Caki2 (cell line): ENCODE data around the gene TBC1D9B. TPM values are rescaled to one million over a fixed set of nuclear protein-coding genes. Genes with fewer than 3 reads are reported as not detected.

ENCODE experiments used
- DNase-seq: peaks from one replicate; pipeline ENCODE4 v3.0.0-alpha.2; 2015; ENCODE audit warnings: low read depth
- in situ Hi-C: cut with HindIII; loops from 2 replicates; pipeline ENCODE4 v1.10.0; 2016; ENCODE audit warnings: low sequenced_read_pairs, low pct_unique_long_range_greater_than_20kb, mixed read lengths
- total RNA-seq: library from RNA; depleted of rRNA; stranded (reverse); fragments of >200 nt; shearing (Covaris generic); gene quantifications from 2 replicates; pipeline ENCODE4 v1.2.3, GENCODE V29; 2014; ENCODE audit warnings: low replicate concordance

TBC1D9B gene
- total RNA-seq, 1 experiment from 2014 or later: 87.3 TPM

DNA sequence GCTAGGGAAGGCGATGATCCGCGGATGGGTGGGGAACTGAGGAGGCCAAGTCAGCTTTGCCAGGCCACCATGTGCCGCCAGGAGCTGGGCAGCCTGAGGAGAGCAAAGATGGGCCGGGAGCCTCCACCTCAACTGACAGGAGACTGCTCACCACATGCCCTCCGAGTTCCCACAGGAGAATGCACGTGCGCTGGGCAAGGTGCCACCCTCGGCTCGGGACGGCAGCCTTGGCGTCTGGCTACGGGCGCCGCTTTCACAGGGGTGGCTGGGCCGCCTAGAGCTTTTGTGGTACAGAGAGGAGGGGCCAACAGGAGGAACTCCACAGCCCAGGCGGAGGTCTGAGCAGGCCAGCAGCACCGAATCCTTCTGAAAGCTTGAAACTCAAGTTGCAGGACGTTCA lies 5.3 kb upstream of the TBC1D9B start:
- no peak for DNase-seq
- in situ Hi-C loops: no loop called here

DNA sequence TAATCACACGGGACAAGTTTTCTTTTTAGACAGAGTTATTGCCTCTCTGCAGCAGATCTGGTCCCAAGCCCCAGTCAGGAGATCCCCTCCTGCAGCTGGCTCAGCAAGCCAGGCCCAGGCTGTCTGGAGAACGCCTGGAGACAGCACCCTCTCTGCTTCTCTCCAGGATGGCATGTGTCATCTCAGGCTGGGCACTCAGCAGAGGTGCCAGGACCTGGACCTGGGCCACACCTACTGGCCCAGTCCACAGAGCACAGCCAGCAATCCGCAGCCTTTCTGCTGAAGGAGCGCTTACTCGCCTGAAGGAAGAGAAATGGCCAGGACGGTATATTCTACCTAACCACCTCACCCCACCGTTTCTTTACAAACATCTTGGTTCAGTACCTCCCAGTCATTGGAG lies 4.7 kb upstream of the TBC1D9B start:
- in situ Hi-C loops: no loop called here
- no peak for DNase-seq

DNA sequence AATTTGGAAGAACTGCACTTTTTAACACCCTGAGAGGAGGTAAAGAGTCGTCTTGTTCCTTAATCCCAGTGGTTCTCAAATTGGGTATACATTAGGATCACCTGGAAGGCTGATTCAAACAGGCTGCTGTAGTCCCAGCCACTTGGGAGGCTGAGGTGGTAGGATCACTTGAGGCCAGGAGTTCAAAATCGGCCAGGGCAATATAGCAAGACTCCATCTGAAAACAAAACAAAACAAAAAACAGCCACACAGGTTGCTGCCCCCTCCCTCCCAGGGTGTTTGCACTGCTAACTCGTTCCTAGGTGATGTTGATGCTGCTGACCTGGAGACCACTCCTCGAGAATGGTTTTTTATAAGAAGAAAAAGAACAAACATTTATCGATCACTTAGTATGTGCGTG lies 1.5 kb upstream of the TBC1D9B start:
- in situ Hi-C loops: no loop called here
- no peak for DNase-seq

DNA sequence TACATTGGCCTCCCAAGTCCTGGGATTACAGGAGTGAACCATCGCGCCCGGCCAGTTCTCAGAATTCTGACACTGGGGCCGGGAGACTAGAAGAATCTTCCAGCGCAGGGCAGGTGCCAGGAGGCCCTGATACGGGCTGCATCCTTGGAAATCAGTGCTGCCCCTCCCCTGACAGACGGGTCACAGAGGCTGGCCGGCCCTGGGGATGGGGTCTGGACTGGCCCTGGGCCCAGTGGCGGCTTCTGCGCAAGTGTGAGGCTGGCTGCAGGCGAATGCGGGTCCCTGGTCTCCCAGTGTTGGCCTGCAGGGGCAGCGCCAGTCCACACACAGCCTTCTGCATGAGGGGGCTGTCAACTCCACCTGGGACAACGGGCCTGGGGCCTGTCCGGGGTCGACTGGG lies 831 bp upstream of the TBC1D9B start:
- in situ Hi-C loops: no loop called here

DNA sequence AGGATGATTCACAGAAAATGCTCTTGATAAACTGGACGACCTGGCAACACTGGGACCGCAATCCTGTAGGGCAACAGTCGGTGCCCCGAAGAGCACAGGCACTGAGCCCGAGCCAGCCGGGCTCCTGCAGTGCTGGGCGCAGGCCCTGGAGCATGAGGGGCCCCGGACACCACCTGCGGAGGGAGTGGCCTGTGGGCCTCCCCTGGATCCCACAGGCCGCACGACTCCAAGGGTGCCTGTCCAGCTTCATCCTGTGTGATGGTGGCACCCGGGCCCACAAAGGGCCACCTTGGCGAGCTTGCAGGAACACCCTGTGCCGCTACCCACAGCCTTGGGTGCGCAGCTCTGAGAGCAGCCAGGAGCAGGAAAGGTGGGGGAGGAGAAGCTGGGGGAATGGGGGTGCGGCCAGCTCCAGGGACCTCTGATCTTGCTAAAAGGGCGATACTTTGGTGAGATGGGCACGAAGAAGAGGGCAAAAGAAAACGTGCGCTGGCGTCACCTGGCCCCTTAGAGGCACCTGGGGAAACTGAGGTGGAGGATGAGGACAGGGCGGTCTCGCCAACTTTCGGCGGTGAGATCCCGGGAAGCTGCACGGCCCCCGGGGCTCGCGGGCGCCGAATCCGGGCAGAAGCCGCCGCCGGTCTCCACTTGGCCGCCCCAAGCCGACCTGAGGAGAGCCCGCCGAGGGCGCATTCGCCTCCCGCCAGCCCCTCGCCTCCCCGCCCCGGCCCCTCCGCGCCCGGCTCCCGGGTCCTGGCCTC lies 722 bp downstream of the TBC1D9B start:
- in situ Hi-C loops: no loop called here
- peak; percentile 38 for DNase-seq

More for the DNA sequence above, 831 bp upstream of the TBC1D9B start:
- DNase-seq: no peak

DNA sequence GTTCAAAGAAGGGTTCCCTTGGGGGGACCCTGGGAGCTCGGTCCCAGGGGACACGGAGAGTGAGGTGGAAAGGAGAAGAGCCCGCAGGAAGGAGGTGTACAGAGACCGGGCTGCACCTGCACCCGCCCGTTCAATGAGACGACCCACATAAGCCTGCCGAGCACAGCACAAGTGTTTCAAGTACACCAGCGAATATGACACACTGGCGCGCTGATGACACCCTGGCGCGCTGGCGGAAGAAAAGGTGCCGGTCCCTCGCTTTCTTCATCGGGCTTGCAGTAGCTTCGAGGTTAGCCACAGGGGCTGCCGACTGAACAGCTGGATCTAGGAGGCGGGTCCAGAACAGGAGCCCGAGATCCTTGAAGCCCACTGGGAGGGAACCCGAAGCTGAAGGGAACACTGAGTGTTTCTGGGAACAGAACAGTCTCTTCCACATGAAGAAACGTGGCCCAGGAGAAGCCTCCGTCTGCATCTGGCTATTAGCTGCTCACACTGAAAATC lies 1.4 kb downstream of the TBC1D9B start:
- in situ Hi-C loops: no loop called here
- no peak for DNase-seq

DNA sequence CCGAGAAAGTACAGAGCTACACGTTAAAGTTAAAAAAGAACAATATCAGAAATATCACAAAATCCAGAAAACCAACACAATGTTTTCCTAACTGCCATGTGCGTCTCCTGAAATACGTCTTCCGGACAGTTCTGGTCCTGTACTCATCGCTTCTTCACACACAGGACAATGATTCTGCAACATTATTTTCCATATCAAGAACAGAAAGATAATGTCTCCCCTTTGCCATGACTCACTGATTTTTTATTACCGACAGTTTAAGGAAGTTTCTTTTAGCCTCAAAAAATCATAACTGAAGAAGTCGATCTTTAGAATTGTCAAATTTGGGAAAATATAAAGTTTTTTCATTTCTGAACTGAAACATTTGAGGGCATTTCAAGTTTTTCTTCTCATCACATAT lies 2.5 kb downstream of the TBC1D9B start:
- no peak for DNase-seq
- in situ Hi-C loops: no loop called here

DNA sequence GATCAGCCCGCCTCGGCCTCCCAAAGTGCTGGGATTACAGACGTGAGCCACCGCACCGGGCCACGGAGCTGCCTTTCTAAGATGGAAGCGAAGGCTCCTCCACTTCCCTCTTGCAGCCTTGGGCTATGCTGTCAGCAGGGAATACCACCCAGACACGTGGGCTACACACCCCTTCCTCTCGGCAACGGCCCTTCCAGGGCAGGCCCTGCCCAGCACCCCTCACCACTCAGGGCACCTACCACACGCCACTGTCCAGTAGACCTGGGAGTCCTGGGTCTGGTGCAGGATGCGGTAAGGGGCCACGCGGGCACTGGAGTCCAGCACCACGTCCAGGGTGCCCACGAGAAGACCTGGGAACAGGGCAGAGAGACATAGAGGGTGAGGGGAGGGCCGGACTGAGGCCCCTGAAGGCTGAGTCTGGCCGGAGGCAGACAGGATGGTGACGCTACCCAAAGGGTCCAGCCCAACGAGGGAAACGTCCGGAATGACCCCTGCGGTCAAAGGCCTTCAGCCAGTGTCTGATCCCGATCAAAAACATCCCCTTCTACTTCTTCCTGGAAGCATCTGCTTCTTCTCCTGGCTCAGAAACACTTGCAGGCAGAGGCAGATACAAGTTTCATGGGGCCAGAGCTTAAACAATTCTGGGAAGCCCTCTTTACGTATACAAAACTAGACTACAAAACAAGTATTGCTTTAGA lies 3.1 kb downstream of the TBC1D9B start:
- in situ Hi-C loops: no loop called here
- no peak for DNase-seq

DNA sequence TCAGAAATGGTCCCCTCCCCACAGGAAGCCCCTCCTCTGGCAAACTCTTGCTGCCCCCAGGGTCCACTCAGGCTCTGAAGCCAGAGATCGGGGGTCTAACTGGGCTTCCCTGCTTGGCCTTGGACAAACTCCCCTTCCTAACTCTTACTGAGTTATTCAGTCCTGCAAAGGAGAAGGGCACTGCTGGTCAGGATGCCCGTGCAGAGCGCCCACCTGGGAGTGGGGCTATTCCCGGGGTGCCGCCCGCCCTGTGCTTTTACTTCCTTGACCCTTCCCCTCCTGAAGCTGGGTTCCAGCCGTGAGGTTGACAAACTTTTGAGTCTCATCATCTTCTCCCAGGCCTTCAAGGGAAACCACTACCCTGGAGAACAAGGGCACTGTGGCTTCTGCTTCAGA lies 4.9 kb downstream of the TBC1D9B start:
- in situ Hi-C loops: no loop called here
- no peak for DNase-seq

DNA sequence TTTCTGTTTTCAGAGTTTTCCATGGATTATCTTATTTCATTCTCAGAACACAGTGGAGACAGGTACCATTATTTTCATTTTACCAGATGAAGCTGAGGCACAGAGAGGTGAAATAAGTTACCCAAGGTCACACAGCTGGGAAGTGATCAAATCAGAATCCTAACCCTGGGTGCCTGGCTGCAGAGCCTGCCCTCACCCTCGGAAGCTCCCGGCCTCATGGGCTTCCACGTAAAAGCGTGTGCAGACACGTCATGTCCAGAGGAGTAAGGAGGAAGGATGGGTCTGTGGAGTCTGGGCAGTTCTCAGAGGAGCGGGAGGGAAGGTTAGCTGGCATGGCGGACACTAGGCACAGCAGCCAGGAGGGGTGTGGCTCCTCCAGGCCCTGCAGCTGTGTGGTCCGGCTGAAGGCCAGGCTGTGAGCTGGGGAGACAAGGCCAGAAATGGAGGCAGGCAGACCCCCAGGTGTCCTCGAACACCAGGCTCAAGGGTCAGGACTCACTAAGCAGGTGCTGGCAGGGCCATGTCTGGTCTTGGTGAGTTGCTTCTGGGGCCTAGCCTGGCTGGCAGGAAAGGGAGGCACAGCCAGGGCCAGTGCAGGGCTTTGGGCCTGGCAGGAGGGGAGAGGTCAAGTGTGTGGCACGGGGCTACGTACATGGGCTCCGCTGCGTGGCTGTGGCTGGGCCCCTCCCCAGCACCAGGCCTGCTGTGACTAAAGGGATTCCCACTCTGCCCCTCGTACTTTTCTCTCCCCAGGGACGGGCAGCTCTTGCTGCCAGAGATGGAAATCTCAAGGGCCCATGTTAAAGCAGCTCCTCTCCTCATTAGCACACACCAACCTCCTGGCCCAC lies 5.6 kb downstream of the TBC1D9B start:
- no peak for DNase-seq
- in situ Hi-C loops: no loop called here

DNA sequence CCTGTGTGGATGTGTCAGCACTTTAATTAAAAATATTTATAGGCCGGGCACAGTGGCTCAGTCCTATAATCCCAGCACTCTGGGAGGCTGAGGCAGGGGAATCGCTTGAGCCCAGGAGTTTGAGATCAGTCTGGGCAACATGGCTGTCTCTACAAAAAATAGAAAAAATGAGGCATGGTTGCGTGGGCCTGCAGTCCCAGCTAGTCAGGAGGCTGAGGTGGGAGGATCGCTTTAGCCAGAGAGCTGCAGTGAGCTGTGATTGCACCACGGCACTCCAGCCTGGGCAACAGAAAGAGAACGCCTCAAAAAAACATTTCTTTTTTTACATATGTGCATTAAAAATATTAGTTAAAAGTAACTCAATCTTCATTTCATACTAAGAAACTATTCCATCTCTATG lies 6.2 kb downstream of the TBC1D9B start:
- in situ Hi-C loops: no loop called here

DNA sequence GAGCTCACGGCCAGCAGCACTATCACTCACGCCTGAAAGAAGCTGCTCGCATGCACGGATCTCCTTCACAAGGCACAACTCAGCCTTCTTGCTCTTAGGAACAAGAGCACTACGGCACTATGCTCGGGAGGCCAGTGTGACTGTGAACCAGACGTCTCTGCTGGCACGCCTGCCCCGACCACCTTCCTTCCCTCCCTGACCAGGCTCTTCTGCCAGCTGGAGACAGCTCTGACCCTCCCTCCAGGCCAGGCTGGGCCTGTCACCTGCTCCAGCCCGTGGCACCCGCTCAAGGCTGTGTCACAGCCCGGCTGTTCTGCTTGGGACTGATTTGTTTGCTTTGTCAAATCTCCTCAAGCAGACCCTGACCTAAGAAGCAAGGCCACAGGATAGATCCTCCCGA lies 7.0 kb downstream of the TBC1D9B start:
- no peak for DNase-seq
- in situ Hi-C loops: no loop called here

More for the DNA sequence above, 6.2 kb downstream of the TBC1D9B start:
- no peak for DNase-seq

DNA sequence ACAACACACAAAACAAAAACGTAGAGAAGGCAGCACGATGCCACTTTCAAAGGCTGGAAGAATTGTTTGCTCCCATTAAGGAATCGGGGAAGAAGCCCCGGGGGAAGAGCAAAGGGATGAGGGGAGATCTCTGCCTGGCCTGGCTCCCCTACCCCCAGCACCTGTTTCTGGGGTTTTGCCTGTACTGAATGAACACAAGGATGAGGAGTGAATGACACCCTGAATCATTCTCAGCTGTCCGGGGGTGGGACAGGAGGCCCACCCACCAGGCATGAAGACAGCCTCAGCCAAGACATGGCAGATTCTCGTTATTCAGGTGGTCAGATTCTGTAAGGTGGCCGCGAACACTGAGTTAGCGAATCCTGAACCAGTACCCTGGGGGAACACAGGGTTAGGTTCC lies 7.5 kb downstream of the TBC1D9B start:
- no peak for DNase-seq
- in situ Hi-C loops: no loop called here

DNA sequence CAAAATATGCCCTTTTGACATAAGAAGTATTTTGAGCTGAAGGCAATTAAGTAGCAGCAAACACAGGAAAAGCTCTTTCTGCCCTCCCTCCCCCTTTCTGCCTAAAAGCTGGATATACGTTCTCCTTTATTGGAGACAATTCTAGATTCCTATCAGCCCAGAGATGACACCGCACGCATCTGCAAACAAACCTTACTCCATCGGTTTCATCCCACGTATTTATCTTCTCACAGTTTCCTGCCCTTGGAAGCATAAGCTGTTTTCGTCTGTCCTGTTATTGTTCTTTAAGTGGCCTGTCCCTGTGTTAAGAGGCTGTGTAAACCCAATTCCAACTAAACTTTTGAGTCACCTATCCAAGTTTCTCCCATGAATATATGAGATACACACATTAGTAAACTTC lies 11.8 kb downstream of the TBC1D9B start:
- DNase-seq: no peak
- in situ Hi-C loops: no loop called here

DNA sequence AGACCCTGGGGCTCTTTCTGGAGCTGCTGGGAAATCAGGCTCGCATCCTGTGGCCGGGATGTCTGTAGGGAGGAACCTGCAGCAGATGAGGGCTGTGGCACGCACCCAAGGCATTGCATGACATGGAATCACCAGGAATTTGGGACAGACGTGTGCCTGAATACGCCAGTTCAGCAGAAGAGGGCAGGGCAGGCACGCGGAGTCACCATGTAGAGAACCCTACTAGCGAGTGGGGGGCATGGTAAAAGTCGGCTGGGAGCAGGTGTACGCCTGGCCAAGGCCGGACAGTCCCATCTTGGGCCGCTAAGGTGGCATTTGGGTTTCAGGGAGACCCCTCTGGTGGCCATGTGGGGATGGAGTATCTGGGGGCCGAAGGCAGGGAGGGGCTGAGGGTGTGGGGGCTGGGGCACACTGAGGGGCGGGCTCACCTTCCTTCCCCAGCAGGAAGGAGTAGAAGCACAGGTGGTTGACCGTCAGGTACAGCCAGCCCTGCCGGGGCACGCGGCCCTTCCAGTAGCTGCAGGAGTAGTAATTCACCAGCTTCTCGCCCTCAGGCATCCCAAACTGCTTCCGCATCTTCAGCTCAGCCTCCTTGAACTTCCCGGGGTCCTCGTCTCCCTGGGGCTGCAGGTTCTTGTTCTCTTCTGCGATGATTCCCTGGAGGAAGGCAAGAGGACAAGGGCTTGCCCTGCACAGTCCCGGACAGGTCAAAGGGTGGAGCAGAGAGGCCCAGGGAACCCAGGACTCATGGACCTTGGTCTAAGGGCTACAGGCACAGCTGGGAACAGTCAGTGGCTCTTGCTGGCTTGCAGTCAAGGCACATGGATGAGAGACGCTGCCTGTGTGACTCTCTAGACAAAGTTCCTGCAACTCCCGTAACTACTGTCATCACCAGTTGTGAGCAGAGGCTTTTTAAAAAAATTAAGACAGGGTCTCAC lies 13.5 kb downstream of the TBC1D9B start:
- in situ Hi-C loops: no loop called here
- no peak for DNase-seq

DNA sequence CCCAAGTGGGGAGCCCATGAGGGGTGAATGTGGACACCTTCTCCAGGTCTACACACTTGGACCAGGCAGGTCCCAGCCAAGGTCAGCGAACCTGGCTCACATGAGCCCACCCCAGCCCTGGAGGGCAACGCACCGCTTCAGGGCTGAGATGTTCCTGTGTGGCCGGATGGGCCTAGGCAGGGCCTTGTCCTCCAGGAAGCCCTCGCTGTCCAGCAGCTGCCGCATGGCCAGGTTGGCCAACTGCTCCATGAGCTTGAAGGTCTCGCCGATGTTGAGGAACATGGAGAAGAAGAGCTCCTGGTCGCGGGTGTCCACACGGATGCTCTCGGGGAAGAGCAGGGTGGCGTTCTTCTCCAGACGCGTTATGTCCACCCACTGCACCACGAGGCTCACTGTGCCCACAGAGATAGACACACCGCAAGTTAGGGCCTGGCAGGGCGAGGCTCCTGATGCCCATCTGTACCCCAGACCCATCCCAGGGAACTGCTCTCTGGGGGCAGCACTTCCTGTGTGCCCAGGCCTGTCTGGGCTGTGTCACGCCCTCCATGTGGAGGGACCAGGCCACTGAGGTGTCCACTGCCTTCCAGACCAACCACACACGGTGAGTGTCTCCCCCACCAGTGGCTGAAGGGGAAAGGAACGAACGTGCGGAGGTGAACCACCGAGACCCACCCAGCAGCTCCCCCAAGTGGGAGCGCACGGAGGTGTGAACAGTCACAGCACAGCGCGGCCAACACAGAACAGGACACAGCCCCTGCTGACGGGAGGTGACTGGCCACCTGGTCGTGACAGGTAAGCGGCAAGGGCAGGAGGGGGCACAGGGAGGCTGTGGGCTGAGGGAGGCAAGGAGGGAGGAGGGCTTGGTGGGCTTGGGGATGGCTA lies 14.4 kb downstream of the TBC1D9B start:
- in situ Hi-C loops: no loop called here
- no peak for DNase-seq

DNA sequence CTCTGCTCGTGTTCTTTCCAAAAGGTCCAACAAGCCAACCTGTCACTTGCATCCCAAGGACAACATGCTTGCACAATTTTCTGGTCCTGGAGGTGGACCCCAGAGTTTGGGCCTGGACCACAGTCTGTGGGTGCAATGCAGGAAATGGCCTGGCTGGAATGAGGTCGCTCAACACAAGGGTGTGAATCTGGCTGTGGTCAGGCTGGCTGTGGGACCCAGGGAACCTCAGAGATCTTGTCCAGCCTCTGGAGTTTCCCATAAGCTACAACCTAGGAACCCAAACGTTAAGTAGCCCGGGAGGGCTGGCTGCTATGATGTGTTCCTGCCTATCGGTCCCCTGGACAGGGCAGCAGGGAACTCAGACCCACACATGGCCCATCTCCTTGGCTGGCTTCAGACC lies 15.4 kb downstream of the TBC1D9B start:
- DNase-seq: no peak
- in situ Hi-C loops: no loop called here
